Osteocyte (in vitro differentiated cells): ENCODE results near the gene PSORS1C1. TPM values are rescaled to one million over a fixed set of nuclear protein-coding genes. Genes with fewer than 3 reads are reported as not detected.

Experiments
- DNase-seq: peaks from one replicate; pipeline ENCODE4 v3.0.0; 2021; ENCODE audit warnings: mixed read lengths; ENCODE audit not compliant: unreplicated experiment; ENCODE audit errors: extremely low spot score
- H3K27ac Mint-ChIP-seq: one replicate; pipeline ENCODE4 v1.8.0; 2021; ENCODE audit warnings: mild to moderate bottlenecking, mixed read lengths; ENCODE audit not compliant: unreplicated experiment
- H3K27me3 Mint-ChIP-seq: one replicate; pipeline ENCODE4 v1.8.0; 2021; ENCODE audit warnings: mixed read lengths; ENCODE audit not compliant: unreplicated experiment
- H3K36me3 Mint-ChIP-seq: one replicate; pipeline ENCODE4 v1.8.0; 2021; ENCODE audit warnings: mixed read lengths; ENCODE audit not compliant: unreplicated experiment
- H3K4me1 Mint-ChIP-seq: one replicate; pipeline ENCODE4 v1.8.0; 2021; ENCODE audit warnings: mixed read lengths; ENCODE audit not compliant: unreplicated experiment
- H3K4me3 Mint-ChIP-seq: one replicate; pipeline ENCODE4 v1.8.0; 2021; ENCODE audit warnings: mild to moderate bottlenecking, moderate library complexity, mixed read lengths; ENCODE audit not compliant: unreplicated experiment
- H3K9me3 Mint-ChIP-seq: one replicate; pipeline ENCODE4 v1.8.0; 2021; ENCODE audit warnings: mixed read lengths; ENCODE audit not compliant: unreplicated experiment
- CTCF ChIP-seq: fragments of 200-600 bp; sonication (generic); IDR thresholded peaks from 2 replicates; pipeline ENCODE4 v1.5.0; 2021; ENCODE audit warnings: antibody characterized with exemption, mild to moderate bottlenecking, moderate library complexity
- total RNA-seq: library from RNA; stranded (reverse); gene quantifications from 2 replicates; pipeline ENCODE4 v1.2.1, GENCODE V29; 2021

The PSORS1C1 gene
- total RNA-seq, 1 donor from 2014 or later = 3.2 TPM

GRCh38 chr6:31170600-31170881 lies 55.9 kb downstream of the PSORS1C1 start, which contains the start of gene POU5F1:
Gene POU5F1, minus strand, starts transcription at chr6:31170682. Its CDS starts 62 bp downstream, at chr6:31170620.
- no peak for DNase-seq
- Mint-ChIP-seq H3K27ac (no peak within 1 kb of the TSS), H3K36me3 (peaks cover 2% of the 10 kb centered on the region), H3K4me3 (no peak within 1 kb of the TSS), H3K4me1 (no peaks in the 10 kb centered on the region), H3K9me3 (no peaks in the 10 kb centered on the region), H3K27me3 (no peaks in the 10 kb centered on the region)
- TF ChIP-seq CTCF = no peak

GRCh38 chr6:31170987-31171671 lies 56.5 kb downstream of the PSORS1C1 start:
- no peaks in the 10 kb centered on the region for H3K9me3 Mint-ChIP-seq
- H3K4me3 Mint-ChIP-seq = no peak overlapping the region
- no peaks in the 10 kb centered on the region for H3K27me3 Mint-ChIP-seq
- H3K27ac Mint-ChIP-seq = no peak overlapping the region
- H3K4me1 Mint-ChIP-seq = no peaks in the 10 kb centered on the region
- no peak for TF ChIP-seq CTCF
- no peak for DNase-seq
- H3K36me3 Mint-ChIP-seq = peaks cover under 1% of the 10 kb centered on the region

- Mint-ChIP-seq H3K4me3 (no peak overlapping the region), H3K9me3 (no peaks in the 10 kb centered on the region), H3K36me3 (no peaks in the 10 kb centered on the region), H3K4me1 (no peaks in the 10 kb centered on the region), H3K27me3 (no peaks in the 10 kb centered on the region), H3K27ac (no peak overlapping the region)
- TF ChIP-seq CTCF = no peak
- no peak for DNase-seq
Observed at GRCh38 chr6:31171931-31172905, 57.6 kb downstream of the PSORS1C1 start.

GRCh38 chr6:31172973-31173384 lies 58.4 kb downstream of the PSORS1C1 start:
- H3K27me3 Mint-ChIP-seq = no peaks in the 10 kb centered on the region
- no peaks in the 10 kb centered on the region for H3K36me3 Mint-ChIP-seq
- no peaks in the 10 kb centered on the region for H3K4me1 Mint-ChIP-seq
- H3K4me3 Mint-ChIP-seq = no peak overlapping the region
- no peak for TF ChIP-seq CTCF
- no peak for DNase-seq
- no peak overlapping the region for H3K27ac Mint-ChIP-seq
- H3K9me3 Mint-ChIP-seq = no peaks in the 10 kb centered on the region

- Mint-ChIP-seq H3K4me1 (no peaks in the 10 kb centered on the region), H3K4me3 (no peak overlapping the region), H3K27me3 (no peaks in the 10 kb centered on the region), H3K27ac (no peak overlapping the region), H3K9me3 (no peaks in the 10 kb centered on the region), H3K36me3 (no peaks in the 10 kb centered on the region)
- TF ChIP-seq CTCF = no peak
- no peak for DNase-seq
Observed at GRCh38 chr6:31173406-31173805, 58.8 kb downstream of the PSORS1C1 start.
